ENCODE measurements around the gene LPCAT2.

DNA sequence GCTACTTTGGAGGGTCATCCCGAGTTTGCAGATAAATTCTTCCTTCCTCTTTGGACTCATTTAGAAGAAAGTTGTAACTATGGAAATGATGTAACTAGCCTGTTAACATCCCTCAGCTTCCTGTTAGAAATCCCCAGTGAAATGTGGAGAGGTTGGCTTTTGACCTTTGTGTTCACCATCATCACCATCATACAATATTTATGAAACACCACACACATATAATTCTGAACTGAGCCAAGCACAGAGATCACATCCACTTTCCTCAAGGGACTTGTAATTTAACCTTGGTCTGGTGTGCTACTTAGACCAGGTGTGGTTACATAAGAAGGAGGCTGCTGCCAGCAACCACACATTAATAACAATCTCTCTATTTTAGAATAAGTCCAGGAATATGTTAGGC lies 60.2 kb downstream of the LPCAT2 start:
- TF ChIP-seq, protein P1, sequence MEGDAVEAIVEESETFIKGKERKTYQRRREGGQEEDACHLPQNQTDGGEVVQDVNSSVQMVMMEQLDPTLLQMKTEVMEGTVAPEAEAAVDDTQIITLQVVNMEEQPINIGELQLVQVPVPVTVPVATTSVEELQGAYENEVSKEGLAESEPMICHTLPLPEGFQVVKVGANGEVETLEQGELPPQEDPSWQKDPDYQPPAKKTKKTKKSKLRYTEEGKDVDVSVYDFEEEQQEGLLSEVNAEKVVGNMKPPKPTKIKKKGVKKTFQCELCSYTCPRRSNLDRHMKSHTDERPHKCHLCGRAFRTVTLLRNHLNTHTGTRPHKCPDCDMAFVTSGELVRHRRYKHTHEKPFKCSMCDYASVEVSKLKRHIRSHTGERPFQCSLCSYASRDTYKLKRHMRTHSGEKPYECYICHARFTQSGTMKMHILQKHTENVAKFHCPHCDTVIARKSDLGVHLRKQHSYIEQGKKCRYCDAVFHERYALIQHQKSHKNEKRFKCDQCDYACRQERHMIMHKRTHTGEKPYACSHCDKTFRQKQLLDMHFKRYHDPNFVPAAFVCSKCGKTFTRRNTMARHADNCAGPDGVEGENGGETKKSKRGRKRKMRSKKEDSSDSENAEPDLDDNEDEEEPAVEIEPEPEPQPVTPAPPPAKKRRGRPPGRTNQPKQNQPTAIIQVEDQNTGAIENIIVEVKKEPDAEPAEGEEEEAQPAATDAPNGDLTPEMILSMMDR (conservative IDR thresholded peaks at IDR 0.05; ENCODE audit: low read length) = no peak
- no peak for TF ChIP-seq EZH2phosphoT487 (IDR thresholded peaks at IDR 0.05; ENCODE audit: borderline replicate concordance, low read depth, low read length)

All from OCI-LY7 (cell line).